PC-9 (cell line): Measurements from ENCODE around the gene SEC24B. TPM values are rescaled to one million over a fixed set of nuclear protein-coding genes. Genes with fewer than 3 reads are reported as not detected.
"Not testable (repeated sequence)": the region's sequence is repeated elsewhere in the genome, so short reads cannot be mapped to it uniquely, and the experiment has no call there.

Source experiments
- BruUV-seq: library from RNA; stranded (reverse); fragments of 400-500 nt; replicated peaks from 2 replicates; lab custom pipeline; 2021; lab: Mats Ljungman, UMichigan
- CTCF ChIA-PET: fragments of 300-600 bp; sonication (Branson Sonifier 250); formaldehyde crosslinking; loops from one replicate; lab custom pipeline; 2022; ENCODE audit warnings: antibody characterized with exemption; lab: Charles Lee
- POLR2A ChIA-PET: fragments of 300-600 bp; sonication (Branson Sonifier 250); formaldehyde crosslinking; loops from one replicate; lab custom pipeline; 2022; ENCODE audit warnings: antibody characterized with exemption; ENCODE audit not compliant: unreplicated experiment; lab: Charles Lee
- DNase-seq, 2 experiments: peaks; one replicate each; pipeline versions ENCODE4 v3.0.0 to v3.0.0-alpha.2; 2015 to 2022; ENCODE audit warnings: mixed read lengths in 1 of 2
- H2AFZ ChIP-seq: fragments of 200-600 bp; sonication (generic); 2 replicates; pipeline ENCODE4 v1.8.1; 2017; ENCODE audit warnings: antibody characterized with exemption
- H3F3A ChIP-seq: fragments of 200-600 bp; sonication (generic); 2 replicates; pipeline ENCODE4 v1.8.1; 2017; ENCODE audit warnings: antibody characterized with exemption, mild to moderate bottlenecking, low read depth; ENCODE audit not compliant: insufficient read depth
- H3K27ac ChIP-seq: fragments of 200-600 bp; sonication (generic); 2 replicates; pipeline ENCODE4 v1.6.1; 2016; ENCODE audit warnings: mixed run types
- H3K27me3 ChIP-seq: fragments of 200-600 bp; sonication (generic); 2 replicates; pipeline ENCODE4 v1.6.1; 2016; ENCODE audit warnings: low read depth, mixed run types; ENCODE audit not compliant: insufficient read depth
- H3K36me3 ChIP-seq: fragments of 200-600 bp; sonication (generic); 2 replicates; pipeline ENCODE4 v1.6.1; 2016; ENCODE audit warnings: low read depth, mixed run types
- H3K4me1 ChIP-seq: fragments of 200-600 bp; sonication (generic); replicated peaks from 2 replicates; pipeline ENCODE4 v1.6.1; 2016; ENCODE audit warnings: mixed run types; ENCODE audit not compliant: insufficient read depth
- H3K4me2 ChIP-seq: fragments of 200-600 bp; sonication (generic); 2 replicates; pipeline ENCODE4 v1.6.1; 2017; ENCODE audit warnings: mixed run types
- H3K4me3 ChIP-seq: fragments of 200-600 bp; sonication (generic); 2 replicates; pipeline ENCODE4 v1.6.1; 2016; ENCODE audit warnings: mixed run types
- H3K79me2 ChIP-seq: fragments of 200-600 bp; sonication (generic); 2 replicates; pipeline ENCODE4 v1.6.1; 2017; ENCODE audit warnings: low read depth, mixed run types
- H3K9me2 ChIP-seq: fragments of 200-600 bp; sonication (generic); 2 replicates; pipeline ENCODE4 v1.8.1; 2017; ENCODE audit warnings: mild to moderate bottlenecking; ENCODE audit not compliant: insufficient read depth
- H3K9me3 ChIP-seq: fragments of 200-600 bp; sonication (generic); 2 replicates; pipeline ENCODE4 v1.8.1; 2016; ENCODE audit warnings: low read depth; ENCODE audit not compliant: insufficient read depth
- H4K20me1 ChIP-seq: fragments of 200-600 bp; sonication (generic); 2 replicates; pipeline ENCODE4 v1.8.1; 2017; ENCODE audit not compliant: insufficient read depth
- EZH2 ChIP-seq: fragments of 200-600 bp; sonication (generic); IDR thresholded peaks from 2 replicates; pipeline ENCODE4 v1.8.0; 2017; ENCODE audit warnings: antibody characterized with exemption, low read depth
- intact Hi-C: fragments of 100-400 bp; cut with micrococcal nuclease; formaldehyde crosslinking; loops from one replicate; pipeline ENCODE4 v1.10.0; 2022; ENCODE audit not compliant: unreplicated experiment
- total RNA-seq: library from RNA; stranded (reverse); gene quantifications from 2 replicates; pipeline ENCODE4 v1.2.3, GENCODE V29; 2021
- TF ChIP-seq, protein P1 (sequence below): fragments of 200-600 bp; sonication (generic); conservative IDR thresholded peaks from 2 replicates; pipeline ENCODE4 v1.6.1; 2017; ENCODE audit warnings: mixed run types, antibody characterized with exemption, mild to moderate bottlenecking, moderate library complexity

Gene SEC24B
- total RNA-seq, 1 experiment from 2014 or later = 21.7 TPM

GRCh38 chr4:109451544-109452273, 18.1 kb downstream of the SEC24B start:
- BruUV-seq = no TSS peak
- ChIA-PET POLR2A (no interaction called here), CTCF (no interaction called here)
- Histone ChIP-seq H3K4me1 (no peaks in the 10 kb centered on the region), H3F3A (no peaks in the 10 kb centered on the region), H3K9me2 (no peaks in the 10 kb centered on the region), H2AFZ (no peak overlapping the region), H3K27me3 (no peaks in the 10 kb centered on the region), H3K4me2 (no peak overlapping the region), H3K4me3 (no peak overlapping the region), H3K36me3 (no peaks in the 10 kb centered on the region), H4K20me1 (no peaks in the 10 kb centered on the region; the same call in 1 of the 2 replicates), H3K27ac (no peak overlapping the region), H3K9me3 (no peaks in the 10 kb centered on the region), H3K79me2 (peaks cover 74% of the 10 kb centered on the region)
- TF ChIP-seq, protein P1, sequence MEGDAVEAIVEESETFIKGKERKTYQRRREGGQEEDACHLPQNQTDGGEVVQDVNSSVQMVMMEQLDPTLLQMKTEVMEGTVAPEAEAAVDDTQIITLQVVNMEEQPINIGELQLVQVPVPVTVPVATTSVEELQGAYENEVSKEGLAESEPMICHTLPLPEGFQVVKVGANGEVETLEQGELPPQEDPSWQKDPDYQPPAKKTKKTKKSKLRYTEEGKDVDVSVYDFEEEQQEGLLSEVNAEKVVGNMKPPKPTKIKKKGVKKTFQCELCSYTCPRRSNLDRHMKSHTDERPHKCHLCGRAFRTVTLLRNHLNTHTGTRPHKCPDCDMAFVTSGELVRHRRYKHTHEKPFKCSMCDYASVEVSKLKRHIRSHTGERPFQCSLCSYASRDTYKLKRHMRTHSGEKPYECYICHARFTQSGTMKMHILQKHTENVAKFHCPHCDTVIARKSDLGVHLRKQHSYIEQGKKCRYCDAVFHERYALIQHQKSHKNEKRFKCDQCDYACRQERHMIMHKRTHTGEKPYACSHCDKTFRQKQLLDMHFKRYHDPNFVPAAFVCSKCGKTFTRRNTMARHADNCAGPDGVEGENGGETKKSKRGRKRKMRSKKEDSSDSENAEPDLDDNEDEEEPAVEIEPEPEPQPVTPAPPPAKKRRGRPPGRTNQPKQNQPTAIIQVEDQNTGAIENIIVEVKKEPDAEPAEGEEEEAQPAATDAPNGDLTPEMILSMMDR = no peak
- no peak for TF ChIP-seq EZH2
- no peak for DNase-seq
- intact Hi-C loops = no loop called here

DNA sequence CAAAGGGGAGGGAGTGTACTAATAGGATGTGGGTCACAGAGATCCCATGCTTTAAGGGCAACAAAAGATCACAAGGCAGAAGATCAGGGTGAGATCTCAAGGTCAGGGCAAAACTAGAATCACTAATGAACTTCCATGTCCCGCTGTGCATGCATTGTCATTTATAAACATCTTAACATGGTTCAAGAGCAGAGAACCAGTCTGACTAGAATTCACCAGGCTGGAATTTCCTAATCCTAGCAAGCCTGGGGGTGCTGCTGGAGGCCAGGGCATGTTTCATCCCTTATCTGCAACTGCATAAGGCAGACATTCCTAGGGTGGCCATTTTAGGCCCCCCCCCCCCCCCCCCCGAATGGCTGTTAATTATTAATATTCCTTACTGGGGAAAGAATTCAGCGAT, 19.5 kb downstream of the SEC24B start:
- intact Hi-C loops, H3K27ac ChIP-seq, H3K9me3 ChIP-seq, H3K4me1 ChIP-seq, H2AFZ ChIP-seq, H3K27me3 ChIP-seq, H3K4me2 ChIP-seq, CTCF ChIA-PET, BruUV-seq, H3F3A ChIP-seq, H3K9me2 ChIP-seq, H3K4me3 ChIP-seq, H3K36me3 ChIP-seq, DNase-seq, H4K20me1 ChIP-seq: not testable (repeated sequence)
- POLR2A ChIA-PET = interaction anchor here (0.6 kb wide), 1 partner anchor 10 kb away, joined by 3 read pairs; no protein-coding TSS in a partner anchor
- H3K79me2 ChIP-seq = peaks cover 74% of the 10 kb centered on the region

DNA sequence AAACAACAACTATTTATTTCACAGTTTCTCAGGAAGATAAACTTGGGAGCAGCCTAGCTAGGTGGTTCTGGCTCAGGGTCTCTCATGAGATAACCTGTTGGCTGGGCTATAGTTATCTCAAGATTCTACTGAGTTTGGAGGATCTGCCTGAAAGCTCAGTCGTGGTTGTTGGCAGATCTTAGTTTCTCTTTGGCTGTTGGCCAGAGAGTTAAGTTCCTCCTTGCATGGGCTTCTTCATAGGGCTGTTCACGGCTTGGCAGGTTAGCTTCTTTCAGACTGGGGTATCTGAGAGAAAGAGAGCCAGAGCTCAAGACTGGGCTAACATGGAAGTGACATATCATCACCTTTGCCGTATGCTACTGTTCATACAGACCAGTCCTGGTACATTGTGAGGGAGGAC, 28.7 kb downstream of the SEC24B start:
- BruUV-seq = no TSS peak
- intact Hi-C loops = no loop called here
- no peak overlapping the region for H3K27ac ChIP-seq
- no peaks in the 10 kb centered on the region for H3F3A ChIP-seq
- ChIA-PET POLR2A (no interaction called here), CTCF (no interaction called here)
- no peaks in the 10 kb centered on the region for H3K4me1 ChIP-seq
- H3K9me3 ChIP-seq = no peaks in the 10 kb centered on the region
- H3K4me2 ChIP-seq = no peak overlapping the region
- H2AFZ ChIP-seq = no peak overlapping the region
- no peaks in the 10 kb centered on the region for H3K36me3 ChIP-seq
- DNase-seq = no peak
- peaks cover 39% of the 10 kb centered on the region for H3K79me2 ChIP-seq
- no peaks in the 10 kb centered on the region; the same call in 1 of the 2 replicates for H4K20me1 ChIP-seq
- no peaks in the 10 kb centered on the region for H3K27me3 ChIP-seq
- no peak for TF ChIP-seq EZH2
- TF ChIP-seq, protein P1 = no peak
- no peak overlapping the region for H3K4me3 ChIP-seq
- no peaks in the 10 kb centered on the region for H3K9me2 ChIP-seq
